DMS53 treated with DMSO at 0.1 percent for 48 hours (cell line): ENCODE data around the gene SLAIN1.
"Not testable (repeated sequence)": the region's sequence is repeated elsewhere in the genome, so short reads cannot be mapped to it uniquely, and the experiment has no call there.

Experiments used
- DNase-seq: peaks from one replicate; lab custom pipeline; 2025; ENCODE audit not compliant: unreplicated experiment; lab: John Stamatoyannopoulos, UW

SLAIN1 gene

GRCh38 chr13:77697217-77698103, at the start of gene SLAIN1:
TSS of gene SLAIN1 (plus strand) at chr13:77697687. CDS start at chr13:77697914, 227 bp downstream.
- DNase-seq = peak; percentile 9

- DNase-seq = no peak
These were observed 47.1 kb upstream of the SLAIN1 start for GRCh38 chr13:77650409-77650808.

- DNase-seq = no peak
These were observed 44.2 kb upstream of the SLAIN1 start for GRCh38 chr13:77653301-77653700.

GRCh38 chr13:77660016-77660415, 37.5 kb upstream of the SLAIN1 start:
- DNase-seq = not testable (repeated sequence)

- DNase-seq = no peak
These were observed 36.6 kb upstream of the SLAIN1 start for GRCh38 chr13:77660841-77661250.

- not testable (repeated sequence) for DNase-seq
These were observed 35.2 kb upstream of the SLAIN1 start for GRCh38 chr13:77662301-77662700.

- DNase-seq = not testable (repeated sequence)
These were observed 34.7 kb upstream of the SLAIN1 start for GRCh38 chr13:77662831-77663230.

- DNase-seq = no peak
These were observed 22.6 kb upstream of the SLAIN1 start for GRCh38 chr13:77674852-77675251.

GRCh38 chr13:77678691-77679235, 18.7 kb upstream of the SLAIN1 start:
- no peak for DNase-seq

GRCh38 chr13:77687799-77688198, 9.7 kb upstream of the SLAIN1 start:
- no peak for DNase-seq

- no peak for DNase-seq
These were observed 5.6 kb upstream of the SLAIN1 start for GRCh38 chr13:77691871-77692270.

GRCh38 chr13:77692746-77693448, 4.6 kb upstream of the SLAIN1 start:
- DNase-seq = no peak

- DNase-seq = no peak
These were observed 4.0 kb upstream of the SLAIN1 start for GRCh38 chr13:77693449-77693940.

GRCh38 chr13:77696006-77696878, 1.2 kb upstream of the SLAIN1 start:
- no peak for DNase-seq

GRCh38 chr13:77696879-77697216, 639 bp upstream of the SLAIN1 start:
- DNase-seq = no peak

- no peak for DNase-seq
These were observed 943 bp downstream of the SLAIN1 start for GRCh38 chr13:77698201-77699058.

- no peak for DNase-seq
These were observed 1.7 kb downstream of the SLAIN1 start for GRCh38 chr13:77699059-77699680.

- peak; percentile 21 for DNase-seq
These were observed 3.8 kb downstream of the SLAIN1 start for GRCh38 chr13:77701305-77701704.

- no peak for DNase-seq
These were observed 4.9 kb downstream of the SLAIN1 start for GRCh38 chr13:77702366-77702765.
